ENCODE measurements around the gene PEX6. TPM values are rescaled to one million over a fixed set of nuclear protein-coding genes. Genes with fewer than 3 reads are reported as not detected.
"Not testable (repeated sequence)": the region's sequence is repeated elsewhere in the genome, so short reads cannot be mapped to it uniquely, and the experiment has no call there.

The PEX6 gene
- total RNA-seq, 1 donor from 2014 or later, result 13.4 TPM

DNA sequence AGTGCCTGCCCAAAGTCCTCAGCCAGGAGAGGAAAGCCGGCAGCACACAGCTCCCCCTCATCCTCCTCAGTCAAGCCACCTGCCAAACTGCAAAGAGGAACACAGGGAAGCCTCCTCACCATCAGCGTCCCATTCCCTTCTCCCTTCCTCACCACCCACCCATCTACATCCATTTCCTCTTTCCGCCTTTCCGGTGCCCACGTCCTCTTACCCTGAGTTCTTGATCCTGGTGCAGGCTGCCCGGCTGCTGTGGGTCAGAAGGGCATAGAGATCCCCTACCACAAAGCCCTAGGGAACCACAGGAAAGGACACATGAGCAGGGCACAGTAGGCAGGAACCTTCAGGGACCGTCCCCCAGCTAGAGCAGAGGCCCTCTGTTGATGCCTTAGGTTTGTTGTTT lies 12.4 kb downstream of the PEX6 start:
- no peak for DNase-seq (ENCODE audit: low spot score)

GRCh38 chr6:42963855-42964605 lies 15.0 kb downstream of the PEX6 start:
- DNase-seq (ENCODE audit: low spot score), result no peak

DNA sequence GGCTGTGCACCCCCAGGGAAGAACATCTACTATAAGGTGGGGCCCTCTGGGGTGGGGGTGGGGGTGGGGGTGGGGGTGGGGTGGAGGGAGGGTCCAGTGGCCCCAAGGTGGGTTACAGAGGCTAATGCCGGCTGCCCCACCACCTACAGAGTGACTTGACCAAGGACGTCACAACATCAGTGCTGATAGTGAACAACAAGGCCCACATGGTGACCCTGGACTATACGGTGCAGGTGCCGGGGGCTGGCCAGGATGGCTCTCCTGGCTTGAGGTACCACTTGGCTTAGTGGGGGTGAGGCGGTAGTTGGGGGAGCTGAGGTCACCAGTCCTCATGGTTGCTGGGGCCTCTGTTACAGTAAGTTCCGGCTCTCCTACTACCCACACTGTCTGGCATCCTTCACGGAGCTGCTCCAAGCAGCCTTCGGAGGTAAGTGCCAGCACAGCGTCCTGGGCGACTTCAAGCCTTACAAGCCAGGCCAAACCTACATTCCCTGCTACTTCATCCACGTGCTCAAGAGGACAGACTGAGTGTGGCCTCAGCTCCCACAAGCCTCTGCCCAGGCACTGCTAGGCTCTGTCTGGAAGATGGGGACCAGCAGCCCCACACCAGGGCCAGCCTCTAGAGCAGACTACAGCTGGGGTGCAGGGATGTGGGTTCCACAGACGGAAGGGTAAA lies 15.7 kb downstream of the PEX6 start:
- no peak for DNase-seq (ENCODE audit: low spot score)

- no peak for DNase-seq (ENCODE audit: low spot score)
These were observed 16.3 kb downstream of the PEX6 start for GRCh38 chr6:42962502-42963178.

DNA sequence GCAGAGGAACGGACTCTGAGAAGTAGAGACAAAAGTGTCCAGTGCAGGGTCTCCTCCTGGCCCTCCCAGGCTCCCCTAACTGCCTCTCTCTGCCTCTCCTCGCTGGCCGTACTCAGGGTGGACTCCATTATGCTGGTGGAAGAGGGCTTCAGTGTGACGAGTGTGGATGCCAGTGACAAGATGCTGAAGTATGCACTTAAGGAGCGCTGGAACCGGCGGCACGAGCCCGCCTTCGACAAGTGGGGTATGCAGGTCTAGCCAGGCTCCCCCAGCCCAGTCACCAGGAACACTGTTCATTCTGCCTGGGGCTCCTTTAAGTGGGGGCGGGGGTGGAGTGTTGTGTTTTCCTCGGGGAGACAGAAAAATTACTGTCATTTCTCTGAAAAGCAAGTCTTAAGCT lies 16.9 kb downstream of the PEX6 start:
- DNase-seq (ENCODE audit: low spot score), result no peak

DNA sequence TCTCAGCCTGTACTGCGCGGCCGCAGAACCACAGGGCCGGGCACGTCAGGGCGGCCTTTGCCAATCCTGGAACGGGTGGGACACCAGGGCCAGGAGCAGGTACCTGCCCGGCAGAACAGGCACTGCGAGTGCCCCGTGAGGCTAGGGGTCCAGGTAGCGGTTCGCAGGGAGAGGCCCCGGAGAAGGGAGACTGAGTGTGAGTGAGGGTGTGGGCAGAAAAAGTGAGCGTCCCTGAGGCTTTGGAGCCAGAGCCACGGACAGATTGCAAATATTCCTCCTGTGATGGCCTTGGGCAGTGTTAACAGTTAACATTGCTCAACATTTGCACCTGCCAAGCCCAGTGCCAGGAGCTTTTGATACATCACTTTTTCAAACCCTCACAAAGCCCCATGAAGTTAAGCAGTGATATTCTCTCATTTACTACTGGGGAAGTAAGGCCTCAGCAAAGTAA lies 17.9 kb downstream of the PEX6 start:
- no peak for DNase-seq (ENCODE audit: low spot score)

GRCh38 chr6:42960243-42961019 lies 18.6 kb downstream of the PEX6 start, which contains the start of gene GNMT:
TSS of gene GNMT (plus strand) at chr6:42960754. CDS start at chr6:42960768, 14 bp downstream.
- no peak for DNase-seq (ENCODE audit: low spot score)

GRCh38 chr6:42959917-42960242 lies 19.1 kb downstream of the PEX6 start:
- no peak for DNase-seq (ENCODE audit: low spot score)

- DNase-seq (ENCODE audit: low spot score), result no peak
These were observed 20.9 kb downstream of the PEX6 start for GRCh38 chr6:42958125-42958524.

DNA sequence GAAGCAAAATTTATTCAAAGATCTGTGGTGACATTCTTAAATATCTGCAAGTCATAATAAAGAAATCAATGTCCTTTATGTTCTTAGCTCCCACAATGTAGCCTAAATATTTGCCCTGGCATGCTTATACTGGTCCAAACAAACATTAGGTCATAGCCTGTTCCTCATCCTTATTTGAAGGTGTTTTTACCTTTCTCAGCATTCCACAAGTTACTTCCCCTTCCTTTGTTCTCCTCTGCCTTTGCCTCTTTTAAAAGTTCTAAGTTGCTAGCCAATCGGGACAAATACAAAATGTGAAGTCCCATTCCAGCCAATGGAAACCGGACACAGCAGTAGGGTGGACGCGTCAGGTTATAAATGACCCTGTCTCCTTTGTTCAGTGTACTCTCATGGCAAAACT lies 24.6 kb downstream of the PEX6 start:
- DNase-seq (ENCODE audit: low spot score), result not testable (repeated sequence)

DNA sequence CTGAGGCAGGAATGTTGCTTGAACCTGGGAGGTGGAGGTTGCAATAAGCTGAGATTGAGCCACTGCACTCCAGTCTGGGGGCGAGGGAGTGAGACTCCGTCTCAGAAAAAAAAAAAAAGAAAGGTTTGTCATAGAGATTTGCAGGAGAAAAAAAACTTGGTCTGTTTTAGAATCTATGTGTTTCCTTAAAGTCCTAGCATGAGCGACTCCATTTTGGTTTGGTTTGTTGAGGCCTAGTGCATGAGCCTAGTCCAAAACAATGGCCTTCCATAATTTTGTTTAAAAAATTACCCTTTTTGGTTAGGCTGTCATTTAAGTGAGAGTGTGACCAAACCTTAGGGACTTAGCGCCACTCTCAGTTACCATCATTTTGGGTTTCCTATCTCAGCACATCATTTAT lies 26.6 kb downstream of the PEX6 start:
- no peak for DNase-seq (ENCODE audit: low spot score)

DNA sequence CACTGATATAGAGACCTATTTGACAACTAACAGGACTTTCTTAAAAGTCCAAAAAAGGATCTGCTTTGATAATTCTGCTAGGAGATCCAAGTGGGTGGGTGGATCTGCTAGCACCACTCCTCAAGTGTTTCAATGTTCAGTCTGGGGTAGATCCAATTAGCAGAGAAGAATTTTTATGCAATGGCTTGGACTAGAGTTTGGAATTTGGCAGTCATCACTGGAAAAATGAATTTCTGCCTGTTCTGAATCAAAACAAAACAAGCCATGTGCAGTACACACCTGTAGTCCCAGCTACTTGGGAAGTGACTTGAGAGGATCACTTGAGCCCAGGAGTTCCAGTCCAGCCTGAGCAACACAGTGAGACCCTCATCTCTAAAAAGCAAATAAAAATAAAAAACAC lies 31.0 kb downstream of the PEX6 start:
- no peak for DNase-seq (ENCODE audit: low spot score)

- DNase-seq (ENCODE audit: low spot score), result no peak
These were observed 36.5 kb downstream of the PEX6 start for GRCh38 chr6:42942444-42942843.

DNA sequence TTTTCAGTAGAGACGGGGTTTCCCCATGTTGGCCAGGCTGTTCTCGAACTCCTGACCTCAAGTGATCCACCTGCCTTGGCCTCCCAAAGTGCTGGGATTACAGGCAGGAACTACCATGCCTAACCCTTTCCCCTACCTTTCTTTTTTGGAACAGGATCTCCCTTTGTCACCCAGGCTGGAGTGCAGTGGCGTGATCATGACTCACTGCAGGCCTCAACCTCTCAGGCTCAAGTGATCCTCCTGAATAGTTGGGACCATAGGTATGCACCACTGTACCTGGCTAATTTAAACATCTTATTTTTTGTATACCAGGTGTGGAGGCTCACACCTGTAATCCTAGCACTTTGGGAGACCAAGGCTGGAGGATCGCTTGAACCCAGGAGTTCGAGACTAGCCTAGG lies 37.6 kb downstream of the PEX6 start:
- DNase-seq (ENCODE audit: low spot score), result not testable (repeated sequence)

DNA sequence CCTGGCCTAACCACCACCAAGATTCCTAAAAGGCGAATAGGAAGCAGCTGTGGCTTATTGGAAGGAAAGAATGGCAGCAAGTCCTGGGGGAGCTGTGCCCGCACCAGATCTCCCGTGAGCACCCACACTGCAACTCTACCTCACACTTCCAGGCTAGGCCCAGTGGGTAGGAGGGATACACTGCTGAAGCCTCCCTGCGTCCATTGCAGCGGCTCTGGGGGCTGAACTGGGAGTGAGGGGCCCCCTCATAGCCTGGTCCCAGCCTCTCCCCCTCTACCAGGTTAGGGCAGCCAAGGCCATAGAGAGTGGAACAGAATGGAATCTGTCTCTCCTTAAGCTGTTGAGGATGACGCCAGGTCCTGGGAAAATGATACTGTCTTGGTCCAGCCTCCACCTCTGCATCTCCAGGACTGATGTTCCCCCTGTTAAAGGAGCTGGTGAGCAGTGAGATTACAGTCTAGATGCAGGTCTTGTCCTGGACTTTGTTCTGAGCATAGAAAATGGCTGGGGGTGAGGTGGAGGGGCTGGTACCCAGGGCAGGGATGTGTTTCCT lies 38.4 kb downstream of the PEX6 start:
- DNase-seq (ENCODE audit: low spot score), result no peak

GRCh38 chr6:42939810-42940167 lies 39.2 kb downstream of the PEX6 start:
- no peak for DNase-seq (ENCODE audit: low spot score)

DNA sequence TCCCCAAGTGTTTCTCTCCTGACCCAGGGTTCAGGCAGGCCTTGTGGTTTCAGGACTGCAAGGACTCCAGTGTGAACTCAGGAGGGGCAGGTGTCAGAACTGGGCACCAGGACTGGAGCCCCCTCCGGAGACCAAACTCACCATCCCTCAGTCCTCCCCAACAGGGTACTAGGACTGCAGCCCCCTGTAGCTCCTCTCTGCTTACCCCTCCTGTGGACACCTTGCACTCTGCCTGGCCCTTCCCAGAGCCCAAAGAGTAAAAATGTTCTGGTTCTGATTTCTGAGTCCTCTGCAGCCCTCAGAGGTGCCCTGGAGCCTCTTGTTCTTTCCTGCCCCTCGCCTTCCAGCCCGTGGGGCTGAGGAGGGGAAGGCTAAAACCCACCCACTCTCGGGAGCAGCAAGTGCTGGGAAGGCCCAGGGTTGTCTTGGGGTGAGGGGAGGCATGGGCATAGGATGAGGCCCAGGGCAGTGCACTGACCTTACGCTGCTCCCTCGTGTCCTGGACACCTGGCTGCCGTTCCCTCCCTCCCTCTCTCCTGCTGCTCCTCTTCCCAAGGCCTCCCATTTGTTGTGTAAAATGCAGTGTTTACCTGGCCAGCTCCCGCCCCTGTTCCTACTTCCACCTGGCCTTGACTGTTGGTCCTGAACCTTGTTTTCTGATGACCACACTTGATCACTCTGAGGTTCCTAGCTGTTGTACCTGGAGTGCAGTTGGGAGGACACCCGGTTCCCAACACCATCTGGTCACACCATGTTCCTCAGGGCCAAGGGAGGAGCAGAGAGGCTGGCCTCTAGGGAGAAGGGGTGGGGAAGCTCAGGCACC lies 39.8 kb downstream of the PEX6 start:
- DNase-seq (ENCODE audit: low spot score), result no peak

DNA sequence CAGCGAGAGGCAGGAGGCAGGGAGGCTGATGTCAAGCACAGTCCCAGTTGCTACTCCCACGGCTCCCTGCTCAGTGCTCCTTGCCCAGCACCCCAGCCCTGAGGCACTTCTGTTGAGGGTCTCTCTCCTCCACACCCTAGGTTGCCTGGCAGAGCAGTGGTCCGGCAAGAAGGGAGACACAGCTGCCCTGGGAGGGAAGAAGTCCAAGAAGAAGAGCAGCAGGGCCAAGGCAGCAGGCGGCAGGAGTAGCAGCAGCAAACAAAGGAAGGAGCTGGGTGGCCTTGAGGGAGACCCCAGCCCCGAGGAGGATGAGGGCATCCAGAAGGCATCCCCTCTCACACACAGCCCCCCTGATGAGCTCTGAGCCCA lies 40.6 kb downstream of the PEX6 start:
- DNase-seq (ENCODE audit: low spot score), result no peak

GRCh38 chr6:42937548-42938427 lies 41.2 kb downstream of the PEX6 start:
- no peak for DNase-seq (ENCODE audit: low spot score)

GRCh38 chr6:42936398-42936797 lies 42.6 kb downstream of the PEX6 start:
- DNase-seq (ENCODE audit: low spot score), result no peak
